GM12865 (cell line): ENCODE results near the gene FAM98C.

ENCODE experiments used
- DNase-seq: peaks from one replicate; pipeline ENCODE4 v3.0.0; 2010; ENCODE audit warnings: low read depth
- H3K4me3 ChIP-seq: 2 replicates; pipeline ENCODE4 v1.5.1; 2011; ENCODE audit warnings: mild to moderate bottlenecking, low read depth, low read length, control low read depth
- CTCF ChIP-seq: IDR thresholded peaks from 2 replicates; pipeline ENCODE4 v1.5.1; 2011; ENCODE audit warnings: low read length, control low read depth, low read depth, inconsistent platforms; ENCODE audit not compliant: insufficient read depth; ENCODE audit errors: missing control alignments

Gene FAM98C

GRCh38 chr19:38429055-38429810, 26.3 kb downstream of the FAM98C start:
- no peak for TF ChIP-seq CTCF
- no peak overlapping the region for H3K4me3 ChIP-seq
- no peak for DNase-seq

- no peak overlapping the region for H3K4me3 ChIP-seq
- no peak for TF ChIP-seq CTCF
- DNase-seq = no peak
Measured at GRCh38 chr19:38429811-38430156, 26.9 kb downstream of the FAM98C start.

GRCh38 chr19:38430931-38431330, 28.0 kb downstream of the FAM98C start:
- TF ChIP-seq CTCF = no peak
- no peak overlapping the region for H3K4me3 ChIP-seq
- DNase-seq = no peak

- DNase-seq = peak; percentile 30
- TF ChIP-seq CTCF = no peak
Measured at GRCh38 chr19:38433268-38433733, 30.4 kb downstream of the FAM98C start, which contains the start of gene RYR1. Gene RYR1 (plus strand): TSS chr19:38433691. CDS start chr19:38433830, 139 bp downstream.

GRCh38 chr19:38434549-38435051, 31.7 kb downstream of the FAM98C start:
- H3K4me3 ChIP-seq = no peak overlapping the region
- no peak for DNase-seq
- no peak for TF ChIP-seq CTCF

More at GRCh38 chr19:38433268-38433733, 30.4 kb downstream of the FAM98C start, which contains the start of gene RYR1:
- no peak within 1 kb of the TSS for H3K4me3 ChIP-seq

GRCh38 chr19:38437295-38437694, 34.4 kb downstream of the FAM98C start:
- DNase-seq = no peak
- H3K4me3 ChIP-seq = no peak overlapping the region
- no peak for TF ChIP-seq CTCF

DNA sequence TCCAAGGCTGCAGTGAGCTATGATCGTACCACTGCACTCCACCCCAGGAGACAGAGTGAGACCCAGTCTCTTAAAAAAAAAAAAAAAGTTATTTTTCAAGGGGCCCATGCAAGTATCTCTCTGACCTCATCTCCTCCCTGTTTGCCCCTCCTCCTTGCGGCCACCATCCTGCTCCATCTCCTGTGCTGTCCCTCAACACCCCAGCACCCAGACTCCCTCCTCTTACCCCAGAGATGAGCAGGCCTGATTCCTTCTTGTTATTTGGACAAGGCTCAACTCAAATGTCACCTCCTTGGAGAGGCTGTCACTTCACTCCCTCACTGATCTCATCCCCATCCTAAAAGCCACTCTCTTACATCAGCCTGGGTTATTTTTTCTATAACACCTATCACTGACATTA, 35.0 kb downstream of the FAM98C start:
- H3K4me3 ChIP-seq = no peak overlapping the region
- no peak for DNase-seq
- no peak for TF ChIP-seq CTCF
